ENCODE data around the gene GRID1.
"Not testable (repeated sequence)": the region's sequence is repeated elsewhere in the genome, so short reads cannot be mapped to it uniquely, and the experiment has no call there.

The GRID1 gene

GRCh38 chr10:86391986-86392722, 25.6 kb upstream of the GRID1 start:
- no peak for DNase-seq (ENCODE audit: low read depth, low spot score)

DNA sequence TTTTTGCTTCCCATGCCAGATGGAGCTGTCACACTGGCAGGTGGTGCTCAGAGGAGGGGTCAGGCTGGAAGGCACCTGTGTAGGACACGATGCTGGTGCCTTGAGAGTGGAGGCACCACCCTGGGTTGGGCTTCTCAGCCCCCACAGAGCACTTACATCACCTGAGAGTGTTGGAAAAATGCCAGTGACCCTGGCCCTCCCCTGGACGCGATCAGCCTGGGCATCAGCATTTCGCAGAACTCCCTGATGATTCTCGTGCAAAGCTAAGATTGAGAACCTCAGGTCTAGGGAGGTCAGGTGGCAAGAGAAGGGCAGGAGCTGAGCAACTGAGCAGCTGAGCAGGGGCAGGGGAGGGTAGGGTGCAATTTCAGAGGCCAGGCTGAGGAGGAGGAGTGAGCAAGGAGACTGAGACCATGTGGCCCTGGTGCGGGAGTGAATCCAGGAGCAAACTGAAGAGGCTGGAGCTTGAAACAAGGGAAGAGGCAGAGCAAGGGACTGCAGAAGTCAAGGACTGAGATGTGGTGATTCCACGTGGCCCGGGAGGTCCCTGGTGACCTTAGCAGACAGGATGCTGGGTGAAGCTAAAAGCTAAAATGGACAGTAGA, 24.7 kb upstream of the GRID1 start:
- no peak for DNase-seq (ENCODE audit: low read depth, low spot score)

DNA sequence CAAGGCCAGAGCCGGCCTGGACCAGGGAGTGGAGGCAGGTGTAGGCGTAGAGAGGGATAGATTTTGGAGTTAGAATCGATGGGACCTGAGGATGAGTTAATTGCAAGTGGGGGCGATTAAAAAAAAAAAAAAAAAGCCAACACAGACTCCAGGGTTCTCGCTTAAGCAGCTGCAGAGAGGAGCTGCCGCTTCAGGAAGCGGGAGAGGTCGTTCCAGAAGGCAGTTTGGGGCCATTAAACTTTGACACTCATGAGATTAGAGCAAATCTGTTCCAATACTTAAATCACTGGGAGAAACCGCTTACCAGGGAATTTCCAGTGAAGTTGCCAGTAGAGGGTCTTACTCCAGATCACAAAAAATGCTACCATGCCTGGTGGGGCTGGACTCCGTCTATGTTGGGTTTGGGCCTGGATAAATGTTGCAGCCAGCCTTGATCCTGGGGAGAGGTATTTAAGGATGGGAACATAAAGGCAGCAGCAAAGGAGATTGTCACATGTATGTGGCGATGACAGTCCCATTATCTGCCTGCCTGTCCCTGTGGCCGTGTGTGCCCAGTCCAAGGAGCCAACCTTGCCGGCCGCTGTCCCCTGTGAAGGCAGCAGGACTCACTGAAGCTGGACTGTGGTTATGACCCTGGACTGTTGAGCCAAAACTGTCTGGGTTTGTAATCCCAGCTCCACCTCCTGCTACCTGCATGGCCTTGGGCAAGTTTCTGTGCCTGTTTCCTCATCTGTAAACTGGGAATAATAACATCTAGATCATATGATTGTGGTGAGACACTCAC, 23.9 kb upstream of the GRID1 start:
- no peak for DNase-seq (ENCODE audit: low read depth, low spot score)

GRCh38 chr10:86389441-86390193, 23.0 kb upstream of the GRID1 start:
- no peak for DNase-seq (ENCODE audit: low read depth, low spot score)

DNA sequence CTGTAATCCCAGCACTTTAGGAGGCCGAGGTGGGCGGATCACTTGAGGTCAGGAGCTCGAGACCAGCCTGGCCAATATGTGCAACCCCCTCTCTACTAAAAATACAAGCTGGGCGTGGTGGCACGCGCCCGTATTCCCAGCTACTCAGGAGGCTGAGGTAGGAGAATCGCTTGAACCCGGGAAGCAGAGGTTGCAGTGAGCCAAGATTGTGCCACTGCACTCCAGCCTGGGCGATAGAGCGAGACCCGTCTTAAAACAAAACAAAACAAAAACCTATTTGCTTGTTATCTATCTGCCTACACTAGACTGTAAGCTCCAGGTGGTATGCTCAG, 22.5 kb upstream of the GRID1 start:
- not testable (repeated sequence) for DNase-seq (ENCODE audit: low read depth, low spot score)

DNA sequence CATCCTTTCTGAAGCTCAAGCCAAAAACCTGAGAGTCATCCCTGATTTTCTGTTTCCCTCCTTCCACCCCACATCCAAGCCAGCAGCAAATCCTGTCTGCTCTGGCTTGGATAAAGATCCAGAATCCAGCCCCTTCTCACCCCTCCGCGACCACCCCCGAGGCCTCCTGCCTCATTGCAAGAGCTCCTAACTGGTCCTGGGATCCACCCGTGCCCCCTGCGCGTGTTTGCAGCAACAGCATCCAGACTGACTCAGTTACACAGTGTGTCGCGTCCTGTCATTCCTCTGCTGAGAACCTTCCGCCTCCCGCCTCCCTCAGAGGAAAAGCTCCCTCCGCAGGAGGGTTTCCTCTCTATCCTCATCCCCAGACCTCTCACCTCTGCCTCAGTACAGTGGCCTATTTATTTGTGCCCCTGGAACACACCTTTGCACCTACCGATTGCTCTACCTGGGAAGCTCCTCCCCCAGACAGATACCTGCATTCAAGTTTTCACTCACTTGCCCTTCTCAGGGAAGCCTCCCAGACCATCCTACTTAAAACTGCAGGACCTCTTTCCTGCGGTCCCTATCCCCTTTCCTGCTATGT, 21.6 kb upstream of the GRID1 start:
- DNase-seq (ENCODE audit: low read depth, low spot score), result no peak

DNA sequence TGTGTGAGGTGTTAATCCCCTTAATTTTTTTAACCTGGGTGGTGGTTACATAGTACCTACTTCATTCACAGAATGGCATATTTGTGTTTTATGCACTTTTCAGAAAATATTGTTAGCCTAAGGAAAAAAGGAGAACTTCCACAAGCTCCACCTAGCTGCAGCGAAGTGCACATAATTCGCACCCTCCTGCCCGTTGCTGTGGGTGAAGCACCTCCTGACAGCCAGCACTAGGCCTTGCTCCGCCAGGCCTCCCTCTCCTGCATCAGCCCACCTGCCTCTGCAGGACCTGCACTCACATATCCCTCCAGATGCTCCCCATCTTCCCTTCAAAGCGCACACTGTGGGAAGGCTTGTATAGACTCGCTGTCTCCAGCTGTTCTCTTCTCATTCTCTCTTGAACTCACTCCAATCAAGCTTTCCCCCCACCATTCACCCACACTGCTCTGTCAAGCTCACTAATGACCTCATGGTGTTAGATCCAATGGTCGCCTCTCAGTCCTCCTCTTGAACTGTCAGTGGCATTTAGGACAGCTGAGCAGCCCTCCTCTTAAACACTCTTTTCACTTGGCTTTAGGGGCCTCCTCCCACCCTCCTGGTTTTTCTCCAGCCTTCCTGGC, 20.7 kb upstream of the GRID1 start:
- no peak for DNase-seq (ENCODE audit: low read depth, low spot score)

GRCh38 chr10:86385806-86386205, 19.2 kb upstream of the GRID1 start:
- no peak for DNase-seq (ENCODE audit: low read depth, low spot score)

DNA sequence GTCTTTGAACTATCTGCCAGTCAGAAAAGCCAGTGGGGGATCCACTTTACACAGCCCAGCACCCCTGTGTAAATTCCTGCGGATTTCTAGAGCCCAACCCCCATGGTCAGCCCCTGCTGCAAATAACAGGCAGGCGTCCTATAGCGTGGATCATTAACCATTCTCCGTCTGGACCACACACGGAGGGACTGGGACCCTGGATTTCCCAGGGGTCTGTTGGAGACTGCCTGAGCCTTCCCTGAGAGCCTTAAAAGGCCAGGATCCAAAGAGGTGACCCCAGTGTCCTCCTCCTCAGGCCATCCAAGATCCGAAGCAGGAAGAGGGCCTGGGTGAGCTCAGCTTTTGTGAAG, 11.2 kb upstream of the GRID1 start:
- DNase-seq (ENCODE audit: low read depth, low spot score), result no peak

DNA sequence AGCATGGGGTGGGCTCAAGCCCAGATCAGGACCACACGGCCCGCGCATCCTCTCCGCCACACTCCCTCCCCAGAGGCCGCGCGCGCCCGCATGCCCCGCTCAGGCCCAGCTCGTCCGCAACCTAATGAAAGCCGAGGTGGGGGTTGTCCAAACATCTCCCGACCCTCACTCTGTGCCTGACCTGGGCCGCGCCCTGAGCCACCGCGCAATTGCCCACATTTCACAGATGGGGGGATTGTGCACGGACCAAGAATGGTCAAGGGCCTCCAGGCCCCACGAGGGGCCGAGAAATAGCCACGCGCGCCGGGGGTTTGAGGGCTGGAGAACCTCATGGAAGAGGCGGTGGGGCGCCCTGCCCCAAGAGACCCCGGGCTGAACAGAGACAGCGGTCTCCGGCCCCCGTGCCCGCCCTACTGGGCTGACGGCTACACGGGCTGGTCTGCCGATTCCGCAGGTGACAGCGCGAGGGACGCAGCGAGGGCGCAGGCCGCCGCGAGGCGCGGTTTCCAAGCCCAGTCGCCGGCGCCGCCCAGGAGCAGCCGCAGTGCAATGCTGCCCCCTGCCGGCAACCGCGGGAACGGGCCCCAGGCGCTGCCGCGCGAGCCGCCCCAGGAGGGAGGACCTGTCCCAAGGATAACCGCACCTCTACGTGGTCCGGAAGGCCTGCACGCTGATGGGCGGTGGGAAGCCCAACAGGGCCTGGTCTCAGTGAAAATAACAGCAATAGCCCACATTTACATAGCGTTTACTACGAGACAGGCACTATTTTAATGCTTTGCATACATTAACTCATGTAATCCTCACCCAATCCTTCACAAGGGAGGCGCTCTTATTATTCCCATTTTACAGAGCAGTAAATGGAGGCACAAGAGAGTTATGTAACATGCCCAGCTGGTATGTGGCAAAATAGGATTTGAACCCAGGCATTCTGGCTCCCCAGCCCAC, 10.5 kb upstream of the GRID1 start:
- DNase-seq (ENCODE audit: low read depth, low spot score), result no peak

DNA sequence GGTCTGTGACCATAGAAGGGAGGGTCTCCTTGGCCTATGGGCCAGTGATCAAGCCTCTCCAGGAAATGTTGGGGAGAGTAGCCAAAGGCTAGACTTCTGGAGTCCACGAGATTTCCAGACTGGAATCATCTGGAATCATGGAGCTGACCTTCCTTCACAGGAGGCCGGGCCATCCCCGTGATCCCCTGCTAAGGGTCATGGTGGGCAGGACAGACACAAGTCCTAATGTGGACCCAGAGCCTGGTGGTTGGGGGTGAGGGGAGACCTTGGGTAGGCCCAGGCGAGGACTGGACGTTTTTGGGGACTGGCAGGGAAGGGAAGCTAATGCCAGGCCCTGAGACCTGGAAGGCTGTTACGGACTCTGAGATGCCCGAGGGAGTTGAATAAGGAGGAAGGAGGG, 9.8 kb upstream of the GRID1 start:
- no peak for DNase-seq (ENCODE audit: low read depth, low spot score)

DNA sequence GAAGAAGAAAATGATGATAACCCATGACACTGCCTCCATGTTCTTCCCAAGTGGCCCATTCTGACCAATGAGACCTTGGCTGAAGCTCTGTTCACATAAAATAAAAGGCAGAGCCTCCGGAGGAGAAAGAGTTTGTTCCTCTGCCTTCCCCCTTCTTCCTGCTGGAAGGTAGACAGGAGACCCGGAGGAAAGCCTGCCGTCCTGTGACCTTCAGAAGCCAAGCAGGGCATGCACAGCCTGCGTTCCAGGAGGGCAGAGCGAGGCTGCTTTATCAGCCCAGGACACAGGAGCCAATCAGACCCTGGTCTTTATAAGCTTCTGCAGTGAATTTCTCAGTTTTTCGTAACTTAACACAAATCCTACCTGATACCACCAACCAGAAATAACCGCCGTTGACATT, 8.6 kb upstream of the GRID1 start:
- DNase-seq (ENCODE audit: low read depth, low spot score), result no peak

- DNase-seq (ENCODE audit: low read depth, low spot score), result no peak
Observed at GRCh38 chr10:86374664-86375063, 8.1 kb upstream of the GRID1 start.

DNA sequence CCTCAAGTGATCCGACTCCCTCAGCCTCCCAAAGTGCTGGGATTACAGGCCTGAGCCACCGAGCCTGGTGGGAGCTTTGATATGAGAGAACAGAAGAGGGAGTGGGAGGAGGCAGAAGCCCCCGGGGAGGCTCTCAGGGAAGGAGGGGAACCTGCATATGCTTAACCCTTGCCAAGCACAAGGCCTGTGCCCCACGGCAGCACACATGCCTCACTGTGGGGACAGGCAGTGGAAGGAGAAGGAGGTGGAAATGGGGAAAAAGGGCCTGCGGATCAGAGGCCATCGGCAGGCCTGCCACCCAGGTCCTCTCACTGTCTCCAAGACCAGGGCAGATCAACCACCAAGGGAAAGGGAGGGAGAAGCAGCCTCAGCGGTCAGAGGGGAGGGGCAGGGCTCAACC, 7.2 kb upstream of the GRID1 start:
- no peak for DNase-seq (ENCODE audit: low read depth, low spot score)

DNA sequence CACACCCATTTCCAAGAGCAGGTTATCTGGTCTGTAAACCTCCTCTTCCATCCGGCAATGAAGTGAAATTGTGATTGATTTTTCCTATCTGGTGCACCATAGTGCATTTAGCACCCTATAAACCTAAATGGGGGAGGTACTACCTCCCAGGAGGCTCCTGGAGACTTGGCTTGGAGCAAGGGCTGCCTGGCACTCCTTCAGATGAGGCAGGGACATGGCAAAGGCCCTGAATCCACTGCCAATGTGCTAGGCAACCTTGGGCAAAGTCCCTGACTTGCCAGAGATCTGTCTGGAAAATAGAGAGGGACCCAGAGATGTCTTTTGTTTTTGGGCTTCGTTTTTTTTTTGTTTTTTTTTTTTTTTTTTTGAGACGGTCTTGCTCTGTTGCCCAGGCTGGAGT, 6.7 kb upstream of the GRID1 start:
- DNase-seq (ENCODE audit: low read depth, low spot score), result no peak

DNA sequence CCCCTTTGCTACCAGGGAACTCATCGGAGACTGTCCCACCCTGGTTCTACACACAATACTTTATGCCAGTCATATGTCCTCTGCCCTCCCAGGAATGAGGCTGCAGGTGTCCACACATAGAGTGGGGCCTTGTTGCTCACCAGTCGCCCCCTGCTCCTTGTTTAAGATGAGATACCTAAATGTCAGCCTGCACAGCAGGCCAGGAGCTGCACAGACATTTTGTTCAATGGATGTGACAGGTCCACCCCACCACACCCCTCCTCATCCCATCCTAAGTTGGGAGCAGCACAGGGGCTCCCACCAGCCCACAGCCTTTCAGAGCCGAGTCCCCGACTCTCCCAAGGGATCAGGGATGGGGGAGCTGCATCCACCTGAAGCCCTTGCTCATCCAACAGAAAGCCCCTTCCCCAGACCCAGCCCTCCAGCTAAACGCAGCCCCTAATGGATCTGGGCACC, 6.2 kb upstream of the GRID1 start:
- no peak for DNase-seq (ENCODE audit: low read depth, low spot score)

- DNase-seq (ENCODE audit: low read depth, low spot score), result no peak
Observed at GRCh38 chr10:86372119-86372783, 5.7 kb upstream of the GRID1 start.

GRCh38 chr10:86371691-86372090, 5.1 kb upstream of the GRID1 start:
- no peak for DNase-seq (ENCODE audit: low read depth, low spot score)

DNA sequence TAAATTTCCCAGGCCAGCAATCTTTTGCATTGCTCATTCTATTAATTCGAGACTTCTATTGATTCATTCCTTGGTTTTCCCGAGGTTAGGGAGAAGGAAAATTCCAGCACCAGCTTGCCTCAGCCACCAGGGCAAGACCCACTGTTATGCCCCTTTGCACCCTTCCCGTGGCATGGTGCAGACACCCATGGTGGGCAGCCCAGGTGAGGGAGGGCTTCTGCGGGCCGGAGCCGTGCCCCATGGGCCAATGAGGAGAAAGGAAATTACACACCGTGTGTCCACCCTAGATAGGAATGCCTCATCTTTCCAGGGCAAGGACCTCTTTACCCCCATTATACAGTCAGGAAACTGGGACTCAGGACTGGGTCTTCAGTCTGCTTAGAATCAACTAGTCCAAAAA, 4.5 kb upstream of the GRID1 start:
- DNase-seq (ENCODE audit: low read depth, low spot score), result no peak

Data from brain pericyte (primary cell).